Activated B cell treated with CpG ODN at 0.5 μM for 24 hours (primary cell): ENCODE data around the gene CYB561D2. TPM values are rescaled to one million over a fixed set of nuclear protein-coding genes. Genes with fewer than 3 reads are reported as not detected.

Source experiments
- ATAC-seq: fragments of 200-7000 bp; cut with Tn5 transposase; one replicate; pipeline ENCODE4 v1.10.0; 2021; ENCODE audit warnings: low read depth, mild to moderate bottlenecking, moderate library complexity
- CTCF ChIA-PET: fragments of 350-600 bp; sonication (Branson Sonifier 250); formaldehyde crosslinking; loops from one replicate; lab custom pipeline; 2021; ENCODE audit warnings: antibody characterized with exemption; lab: Charles Lee
- POLR2A ChIA-PET: fragments of 350-600 bp; sonication (Branson Sonifier 250); formaldehyde crosslinking; loops from one replicate; lab custom pipeline; 2021; ENCODE audit warnings: antibody characterized with exemption; lab: Charles Lee
- DNase-seq: peaks from one replicate; pipeline ENCODE4 v3.0.0; 2022
- H3K27ac Mint-ChIP-seq: one replicate; pipeline ENCODE4 v1.8.0; 2020; ENCODE audit warnings: mixed read lengths
- H3K27me3 Mint-ChIP-seq: one replicate; pipeline ENCODE4 v1.8.0; 2021; ENCODE audit warnings: mixed read lengths
- H3K36me3 Mint-ChIP-seq: one replicate; pipeline ENCODE4 v1.8.0; 2021; ENCODE audit warnings: low read depth, mixed read lengths
- H3K4me1 Mint-ChIP-seq: one replicate; pipeline ENCODE4 v1.8.0; 2021; ENCODE audit warnings: mixed read lengths
- H3K4me3 Mint-ChIP-seq: one replicate; pipeline ENCODE4 v1.8.0; 2020; ENCODE audit warnings: mild to moderate bottlenecking, mixed read lengths
- H3K9me3 Mint-ChIP-seq: one replicate; pipeline ENCODE4 v1.8.0; 2020; ENCODE audit warnings: mixed read lengths
- intact Hi-C: fragments of 100-400 bp; cut with micrococcal nuclease; formaldehyde crosslinking; loops from one replicate; pipeline ENCODE4 v1.15.1; 2024
- total RNA-seq: library from RNA; stranded (reverse); gene quantifications from 2 replicates; pipeline ENCODE4 v1.2.3, GENCODE V29; 2022
- TF ChIP-seq, protein P1 (sequence below): fragments of 200-600 bp; IDR thresholded peaks from one replicate; pipeline ENCODE4 v1.8.0; 2022; ENCODE audit warnings: antibody characterized with exemption, mild to moderate bottlenecking

CYB561D2 gene
- total RNA-seq, 1 donor from 2014 or later = 26.0 TPM

- Mint-ChIP-seq H3K27me3 (no peaks in the 10 kb centered on the region), H3K36me3 (peaks cover 20% of the 10 kb centered on the region), H3K27ac (peak overlapping the region; percentile 98), H3K4me1 (peaks cover 40% of the 10 kb centered on the region), H3K4me3 (peak overlapping the region; percentile 88), H3K9me3 (no peaks in the 10 kb centered on the region)
- ChIA-PET POLR2A (interaction anchor here (0.6 to 9.7 kb wide), 14 partner anchors 11 to 1225 kb away, joined by 3 to 167 read pairs (median 4); partner anchors contain the start of genes CYB561D2, GNAI2, HYAL3 and IFRD2), CTCF (interaction anchor here (0.6 to 2.5 kb wide), 7 partner anchors 16 to 1730 kb away, joined by 3 to 9 read pairs (median 3); partner anchors contain the start of genes GNAI2, HYAL3, NAA80 and RASSF1)
- DNase-seq (peak; percentile 88), ATAC-seq (peak; percentile 81)
- TF ChIP-seq, protein P1, sequence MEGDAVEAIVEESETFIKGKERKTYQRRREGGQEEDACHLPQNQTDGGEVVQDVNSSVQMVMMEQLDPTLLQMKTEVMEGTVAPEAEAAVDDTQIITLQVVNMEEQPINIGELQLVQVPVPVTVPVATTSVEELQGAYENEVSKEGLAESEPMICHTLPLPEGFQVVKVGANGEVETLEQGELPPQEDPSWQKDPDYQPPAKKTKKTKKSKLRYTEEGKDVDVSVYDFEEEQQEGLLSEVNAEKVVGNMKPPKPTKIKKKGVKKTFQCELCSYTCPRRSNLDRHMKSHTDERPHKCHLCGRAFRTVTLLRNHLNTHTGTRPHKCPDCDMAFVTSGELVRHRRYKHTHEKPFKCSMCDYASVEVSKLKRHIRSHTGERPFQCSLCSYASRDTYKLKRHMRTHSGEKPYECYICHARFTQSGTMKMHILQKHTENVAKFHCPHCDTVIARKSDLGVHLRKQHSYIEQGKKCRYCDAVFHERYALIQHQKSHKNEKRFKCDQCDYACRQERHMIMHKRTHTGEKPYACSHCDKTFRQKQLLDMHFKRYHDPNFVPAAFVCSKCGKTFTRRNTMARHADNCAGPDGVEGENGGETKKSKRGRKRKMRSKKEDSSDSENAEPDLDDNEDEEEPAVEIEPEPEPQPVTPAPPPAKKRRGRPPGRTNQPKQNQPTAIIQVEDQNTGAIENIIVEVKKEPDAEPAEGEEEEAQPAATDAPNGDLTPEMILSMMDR = no peak
- intact Hi-C loops = loop anchor here (1.0 to 5.0 kb wide), 7 partner anchors 15 to 1604 kb away; partner anchors contain the start of genes HYAL3, IFRD2, IP6K2 and NAA80
Observed at GRCh38 chr3:50321336-50322114, 29.1 kb upstream of the CYB561D2 start.

DNA sequence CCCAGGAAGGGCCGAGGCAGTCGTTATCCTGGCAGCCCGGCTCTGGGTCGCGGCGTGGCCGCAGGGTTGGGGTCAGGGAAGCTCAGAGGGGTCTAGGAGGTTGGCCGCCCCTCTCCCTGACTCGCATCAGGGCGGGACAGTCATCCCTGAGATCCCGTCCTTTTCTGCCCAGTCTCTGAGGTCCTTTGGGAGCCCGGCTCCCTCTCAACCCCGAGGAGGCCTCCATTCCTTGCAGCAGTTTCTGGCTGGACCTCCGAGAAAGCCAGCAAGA is 28.6 kb upstream of the CYB561D2 start:
- Mint-ChIP-seq H3K27ac (no peak overlapping the region), H3K27me3 (no peaks in the 10 kb centered on the region), H3K4me3 (peak overlapping the region; percentile 87), H3K4me1 (peaks cover 38% of the 10 kb centered on the region), H3K9me3 (no peaks in the 10 kb centered on the region), H3K36me3 (peaks cover 20% of the 10 kb centered on the region)
- ATAC-seq (no peak), DNase-seq (no peak)
- ChIA-PET POLR2A (interaction anchor here (0.6 to 9.7 kb wide), 8 partner anchors 12 to 86 kb away, joined by 3 to 167 read pairs (median 5); partner anchors contain the start of genes CYB561D2, GNAI2, HYAL3 and IFRD2), CTCF (interaction anchor here (1.0 to 2.5 kb wide), 4 partner anchors 15 to 127 kb away, joined by 3 to 9 read pairs (median 6); partner anchors contain the start of genes HYAL3, NAA80 and RASSF1)
- TF ChIP-seq, protein P1 = no peak
- intact Hi-C loops = loop anchor here (5.0 kb wide), 1 partner anchor 1605 kb away; the partner anchor contains the start of gene IP6K2

GRCh38 chr3:50322386-50323091 is 28.1 kb upstream of the CYB561D2 start, which contains the start of gene HYAL2:
HYAL2 (minus strand) TSS chr3:50322745; CDS start chr3:50320489, 2,256 bp downstream.
- no peaks in the 10 kb centered on the region for H3K9me3 Mint-ChIP-seq
- H3K27ac Mint-ChIP-seq = peak within 1 kb of the TSS; percentile 98
- ChIA-PET POLR2A (interaction anchor here (1.2 to 9.7 kb wide), 3 partner anchors 16 to 86 kb away, joined by 3 to 167 read pairs (median 20); partner anchors contain the start of genes HYAL3, NAA80 and RASSF1), CTCF (interaction anchor here (2.0 to 2.5 kb wide), 2 partner anchors 15 to 23 kb away, joined by 8 to 9 read pairs; partner anchors contain the start of genes HYAL3 and NAA80)
- H3K4me3 Mint-ChIP-seq = peak within 1 kb of the TSS; percentile 87
- no peaks in the 10 kb centered on the region for H3K27me3 Mint-ChIP-seq
- H3K36me3 Mint-ChIP-seq = peaks cover 20% of the 10 kb centered on the region
- intact Hi-C loops = loop anchor here (5.0 kb wide), 1 partner anchor 1605 kb away; the partner anchor contains the start of gene IP6K2
- TF ChIP-seq, protein P1 = no peak
- no peak for DNase-seq
- peaks cover 40% of the 10 kb centered on the region for H3K4me1 Mint-ChIP-seq
- no peak for ATAC-seq

- Mint-ChIP-seq H3K9me3 (no peaks in the 10 kb centered on the region), H3K27ac (peak overlapping the region; percentile 7), H3K4me1 (peaks cover 41% of the 10 kb centered on the region), H3K4me3 (no peak overlapping the region), H3K36me3 (peaks cover 22% of the 10 kb centered on the region), H3K27me3 (no peaks in the 10 kb centered on the region)
- intact Hi-C loops = loop anchor here (5.0 kb wide), 1 partner anchor 1606 kb away; the partner anchor contains the start of gene IP6K2
- POLR2A ChIA-PET = interaction anchor here (1.6 to 9.7 kb wide), 3 partner anchors 15 to 25 kb away, joined by 9 to 167 read pairs (median 20); partner anchors contain the start of genes HYAL3, NAA80 and RASSF1
- TF ChIP-seq, protein P1 = no peak
- no peak for DNase-seq
- ATAC-seq = no peak
- CTCF ChIA-PET = interaction anchor here (1.0 to 2.5 kb wide), 3 partner anchors 9 to 24 kb away, joined by 3 to 9 read pairs (median 8); partner anchors contain the start of genes HYAL3 and NAA80
Observed at GRCh38 chr3:50323092-50323600, 27.5 kb upstream of the CYB561D2 start.
